GM06990 (cell line): ENCODE results near the gene FSTL4.

Experiments used
- DNase-seq: peaks from one replicate; pipeline ENCODE4 v3.0.0-alpha.2; 2011; ENCODE audit not compliant: insufficient read length; ENCODE audit errors: extremely low read depth
- H3K27me3 ChIP-seq: replicated peaks from 2 replicates; pipeline ENCODE4 v1.6.0; 2011; ENCODE audit warnings: low read length; ENCODE audit not compliant: control insufficient read depth, insufficient read depth
- H3K36me3 ChIP-seq: 2 replicates; pipeline ENCODE4 v1.5.1; 2011; ENCODE audit warnings: low read length; ENCODE audit not compliant: control insufficient read depth, insufficient read depth
- H3K4me3 ChIP-seq: replicated peaks from 2 replicates; pipeline ENCODE4 v1.5.1; 2011; ENCODE audit warnings: low read depth, mild to moderate bottlenecking, control low read depth, low read length
- TF ChIP-seq, protein P1 (sequence below): IDR thresholded peaks from 2 replicates; pipeline ENCODE4 v1.5.1; 2011; ENCODE audit warnings: low read length, control low read depth, mild to moderate bottlenecking, inconsistent platforms; ENCODE audit not compliant: insufficient read depth, poor library complexity, severe bottlenecking

FSTL4 gene

GRCh38 chr5:133353741-133354140 is 258.6 kb downstream of the FSTL4 start:
- no peaks in the 10 kb centered on the region for H3K27me3 ChIP-seq
- TF ChIP-seq, protein P1, sequence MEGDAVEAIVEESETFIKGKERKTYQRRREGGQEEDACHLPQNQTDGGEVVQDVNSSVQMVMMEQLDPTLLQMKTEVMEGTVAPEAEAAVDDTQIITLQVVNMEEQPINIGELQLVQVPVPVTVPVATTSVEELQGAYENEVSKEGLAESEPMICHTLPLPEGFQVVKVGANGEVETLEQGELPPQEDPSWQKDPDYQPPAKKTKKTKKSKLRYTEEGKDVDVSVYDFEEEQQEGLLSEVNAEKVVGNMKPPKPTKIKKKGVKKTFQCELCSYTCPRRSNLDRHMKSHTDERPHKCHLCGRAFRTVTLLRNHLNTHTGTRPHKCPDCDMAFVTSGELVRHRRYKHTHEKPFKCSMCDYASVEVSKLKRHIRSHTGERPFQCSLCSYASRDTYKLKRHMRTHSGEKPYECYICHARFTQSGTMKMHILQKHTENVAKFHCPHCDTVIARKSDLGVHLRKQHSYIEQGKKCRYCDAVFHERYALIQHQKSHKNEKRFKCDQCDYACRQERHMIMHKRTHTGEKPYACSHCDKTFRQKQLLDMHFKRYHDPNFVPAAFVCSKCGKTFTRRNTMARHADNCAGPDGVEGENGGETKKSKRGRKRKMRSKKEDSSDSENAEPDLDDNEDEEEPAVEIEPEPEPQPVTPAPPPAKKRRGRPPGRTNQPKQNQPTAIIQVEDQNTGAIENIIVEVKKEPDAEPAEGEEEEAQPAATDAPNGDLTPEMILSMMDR, result no peak
- H3K36me3 ChIP-seq, result no peaks in the 10 kb centered on the region
- DNase-seq, result no peak
- no peak overlapping the region for H3K4me3 ChIP-seq

GRCh38 chr5:133348406-133348805 is 263.9 kb downstream of the FSTL4 start:
- Histone ChIP-seq H3K27me3 (no peaks in the 10 kb centered on the region; the same call in 1 of the 2 replicates), H3K36me3 (no peaks in the 10 kb centered on the region), H3K4me3 (no peak overlapping the region)
- TF ChIP-seq, protein P1, result no peak
- no peak for DNase-seq

- no peaks in the 10 kb centered on the region; the same call in 1 of the 2 replicates for H3K27me3 ChIP-seq
Observed at GRCh38 chr5:133347039-133347438, 265.3 kb downstream of the FSTL4 start.

GRCh38 chr5:133344266-133344665 is 268.1 kb downstream of the FSTL4 start:
- DNase-seq, result no peak
- no peak overlapping the region for H3K4me3 ChIP-seq
- H3K36me3 ChIP-seq, result no peaks in the 10 kb centered on the region
- TF ChIP-seq, protein P1, result no peak
- no peaks in the 10 kb centered on the region; the same call in 1 of the 2 replicates for H3K27me3 ChIP-seq

More at GRCh38 chr5:133347039-133347438, 265.3 kb downstream of the FSTL4 start:
- no peak overlapping the region for H3K4me3 ChIP-seq
- H3K36me3 ChIP-seq, result no peaks in the 10 kb centered on the region
- DNase-seq, result no peak
- TF ChIP-seq, protein P1, result peak; percentile 62

DNA sequence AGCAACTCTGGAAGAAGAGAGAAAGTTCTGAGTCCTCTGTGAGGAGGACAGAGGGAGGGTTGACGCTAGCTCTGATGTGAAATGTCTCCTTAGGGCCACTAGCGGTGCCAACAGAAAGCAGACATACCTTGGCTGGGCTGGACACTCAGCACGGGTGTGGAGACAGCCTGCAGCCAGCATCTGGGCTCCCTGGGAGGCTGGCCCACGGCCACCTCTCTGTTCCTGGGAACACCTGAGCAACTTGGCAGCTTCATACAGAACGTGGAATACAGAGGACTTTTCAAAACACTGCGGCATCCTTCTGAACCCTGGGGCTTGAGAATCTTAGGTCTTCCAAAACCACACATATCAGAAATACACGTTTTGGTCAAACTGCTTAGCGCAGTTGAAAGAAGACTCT is 269.1 kb downstream of the FSTL4 start:
- TF ChIP-seq, protein P1, result no peak
- DNase-seq, result no peak
- H3K4me3 ChIP-seq, result no peak overlapping the region
- no peaks in the 10 kb centered on the region for H3K36me3 ChIP-seq
- no peaks in the 10 kb centered on the region for H3K27me3 ChIP-seq

DNA sequence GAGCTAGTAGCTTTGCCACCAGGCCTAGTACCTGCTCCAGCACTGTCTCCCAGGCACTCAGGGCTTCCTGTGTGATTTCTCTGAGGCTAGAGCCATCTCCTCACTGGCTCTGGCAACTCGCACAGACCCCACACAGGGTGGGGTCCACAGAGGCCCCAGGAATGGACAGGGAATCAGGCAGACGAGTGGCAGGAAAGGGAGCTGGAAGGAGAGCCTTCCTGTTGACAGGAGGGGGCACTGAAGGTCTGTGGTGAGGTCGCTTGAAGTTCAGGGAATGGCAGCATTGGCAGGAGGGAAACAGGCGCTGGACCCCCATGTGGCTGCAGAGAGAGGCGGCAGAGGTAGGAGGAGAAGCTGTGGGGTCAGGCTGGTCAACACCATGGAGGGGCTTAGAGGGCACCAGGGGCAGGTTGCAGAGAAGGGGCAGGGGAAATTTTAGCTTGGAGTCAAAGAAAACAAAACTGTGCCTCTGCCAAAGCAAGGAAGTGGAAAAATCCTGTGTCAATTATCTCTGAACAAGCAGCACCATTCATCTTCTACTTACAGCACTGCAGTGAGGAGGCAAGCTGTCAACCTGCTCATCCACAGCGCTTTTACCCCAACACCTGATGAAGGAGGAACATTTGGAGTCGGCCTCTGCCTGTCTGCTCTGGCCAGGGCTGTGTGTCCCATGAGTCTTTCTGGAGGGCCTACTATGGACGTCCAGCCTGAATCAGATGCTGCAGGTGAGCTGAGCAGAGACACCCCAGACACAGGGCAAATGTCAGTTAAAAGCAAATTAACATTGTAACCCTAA is 270.2 kb downstream of the FSTL4 start:
- TF ChIP-seq, protein P1, result no peak
- Histone ChIP-seq H3K4me3 (no peak overlapping the region), H3K27me3 (no peaks in the 10 kb centered on the region), H3K36me3 (no peaks in the 10 kb centered on the region)
- DNase-seq, result no peak
